GM19043 (cell line): ENCODE measurements around the gene PSMB4.
A peak's percentile ranks its signal among the peaks of the same experiment; 100 is the strongest.
"Not testable (repeated sequence)": the region's sequence is repeated elsewhere in the genome, so short reads cannot be mapped to it uniquely, and the experiment has no call there.

ENCODE experiments used
- ATAC-seq: cut with Tn5 transposase; IDR thresholded peaks from one replicate; pipeline ENCODE4 v1.9.1; 2021; ENCODE audit warnings: low read depth; ENCODE audit not compliant: unreplicated experiment

PSMB4 gene

DNA sequence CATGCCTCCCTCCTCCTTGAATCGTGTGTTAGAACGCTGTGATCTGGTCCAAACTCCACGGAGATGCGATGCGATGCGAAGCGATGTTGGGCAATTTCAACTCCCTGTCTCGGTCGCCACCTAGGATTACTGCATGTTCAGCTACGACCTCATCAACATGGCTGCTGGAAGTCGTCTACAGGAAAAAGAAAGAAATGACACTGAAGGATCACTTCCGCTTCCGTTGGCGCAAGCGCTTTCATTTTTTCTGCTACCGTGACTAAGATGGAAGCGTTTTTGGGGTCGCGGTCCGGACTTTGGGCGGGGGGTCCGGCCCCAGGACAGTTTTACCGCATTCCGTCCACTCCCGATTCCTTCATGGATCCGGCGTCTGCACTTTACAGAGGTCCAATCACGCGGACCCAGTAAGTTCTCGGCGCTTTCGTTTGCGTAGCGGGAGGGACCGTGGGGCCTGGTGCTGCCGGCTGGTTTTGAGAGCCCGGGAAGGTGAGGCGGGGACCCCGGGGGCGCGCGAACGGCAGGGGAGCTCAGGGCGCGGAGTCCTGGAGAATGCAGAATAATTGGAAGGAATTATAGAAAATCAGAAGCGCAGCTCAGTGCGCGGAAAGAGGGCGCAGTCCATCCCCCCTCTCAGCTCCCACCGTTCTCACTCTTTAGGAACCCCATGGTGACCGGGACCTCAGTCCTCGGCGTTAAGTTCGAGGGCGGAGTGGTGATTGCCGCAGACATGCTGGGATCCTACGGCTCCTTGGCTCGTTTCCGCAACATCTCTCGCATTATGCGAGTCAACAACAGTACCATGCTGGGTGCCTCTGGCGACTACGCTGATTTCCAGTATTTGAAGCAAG, at the start of gene PSMB4:
Gene PSMB4, plus strand, starts transcription at position 250 of the 848 bp plus-strand sequence. Its CDS starts 15 bp downstream, at position 265.
- ATAC-seq, result peak; percentile 81

DNA sequence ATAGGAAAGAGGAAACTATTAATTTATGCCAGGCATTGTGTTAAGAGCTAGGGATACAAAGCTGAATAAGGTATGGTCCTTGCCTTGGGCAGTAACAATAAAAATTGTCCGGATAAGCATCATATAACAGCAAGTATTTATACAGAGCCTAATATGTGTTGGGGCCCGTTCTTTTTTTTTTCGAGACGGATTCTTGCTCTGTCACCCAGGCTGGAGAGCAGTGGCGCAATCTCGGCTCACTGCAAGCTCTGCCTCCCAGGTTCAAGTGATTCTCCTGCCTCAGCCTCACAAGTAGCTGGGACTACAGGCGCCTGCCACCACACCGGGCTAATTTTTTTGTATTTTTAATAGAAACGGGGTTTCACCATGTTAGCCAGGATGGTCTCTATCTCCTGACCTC, 49.0 kb upstream of the PSMB4 start:
- not testable (repeated sequence) for ATAC-seq

DNA sequence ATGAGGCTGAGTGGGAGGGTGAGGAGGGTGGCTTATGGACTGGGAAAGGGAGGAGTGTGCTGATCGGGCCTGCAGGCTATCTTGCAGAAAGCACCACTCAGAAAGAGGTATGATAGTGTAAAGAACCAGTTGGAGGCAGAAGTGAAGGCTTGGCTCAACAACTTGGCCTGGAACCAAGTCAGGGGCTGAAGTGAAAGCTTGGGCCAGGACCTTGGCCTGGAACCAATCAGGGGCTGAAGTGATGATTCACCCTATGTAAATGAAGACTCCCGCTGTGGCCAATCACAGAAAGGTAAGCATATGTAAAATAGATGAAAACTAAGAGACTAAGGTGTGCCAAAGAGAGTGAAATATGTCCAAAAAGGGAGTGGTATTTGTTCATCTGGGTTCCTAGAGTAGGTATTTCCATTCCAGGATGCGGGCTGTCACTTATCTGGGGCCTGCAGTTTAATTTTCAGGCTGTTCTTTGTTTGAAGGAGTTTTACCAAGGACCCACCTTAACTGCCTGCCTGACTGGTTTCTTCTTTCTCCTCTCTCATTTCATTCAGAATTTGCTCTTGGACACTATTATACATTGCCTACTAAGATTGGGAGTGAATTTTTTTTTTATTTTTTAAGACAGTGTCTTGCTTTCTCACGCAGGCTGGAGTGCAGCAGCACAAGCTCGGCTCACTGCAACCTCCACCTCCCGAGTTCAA, 47.2 kb upstream of the PSMB4 start:
- no peak for ATAC-seq

DNA sequence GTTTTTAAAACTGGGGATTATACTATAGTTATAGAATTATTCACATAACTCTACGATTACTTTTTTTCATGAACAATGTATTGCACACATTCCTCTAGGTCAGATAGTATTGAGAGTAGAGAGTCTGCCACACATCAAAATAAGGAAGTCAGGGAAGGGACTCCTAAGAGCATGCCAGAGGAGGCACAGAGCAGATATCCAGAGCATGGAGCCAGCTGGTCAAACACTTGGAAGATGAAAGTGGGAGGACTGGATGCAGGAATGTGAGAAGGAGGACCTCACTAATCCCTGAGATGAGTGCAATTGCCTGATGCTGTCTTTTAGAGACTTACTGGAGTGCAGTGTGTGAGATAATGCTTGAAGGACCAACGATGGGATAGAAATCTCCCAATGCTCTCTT, 42.7 kb upstream of the PSMB4 start:
- no peak for ATAC-seq

DNA sequence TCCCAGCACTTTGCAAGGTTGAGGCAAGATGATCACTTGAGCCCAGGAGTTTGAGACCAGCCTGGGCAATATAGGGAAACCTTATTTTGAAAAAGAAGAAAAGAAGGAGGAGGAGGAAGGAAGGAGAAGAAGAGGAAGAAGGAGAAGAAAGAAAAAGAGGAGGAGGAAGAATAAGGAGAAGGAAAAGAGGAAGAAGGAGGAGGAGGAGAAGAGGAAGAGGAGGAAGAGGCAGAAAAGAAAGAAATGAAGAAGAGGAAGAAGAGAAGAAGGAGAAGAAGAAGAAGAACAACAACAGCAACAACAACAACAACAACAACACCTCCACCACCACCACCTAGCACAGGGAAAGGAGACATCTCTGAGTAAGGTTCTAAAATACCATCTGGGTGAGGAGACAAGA, 37.5 kb upstream of the PSMB4 start:
- no peak for ATAC-seq

DNA sequence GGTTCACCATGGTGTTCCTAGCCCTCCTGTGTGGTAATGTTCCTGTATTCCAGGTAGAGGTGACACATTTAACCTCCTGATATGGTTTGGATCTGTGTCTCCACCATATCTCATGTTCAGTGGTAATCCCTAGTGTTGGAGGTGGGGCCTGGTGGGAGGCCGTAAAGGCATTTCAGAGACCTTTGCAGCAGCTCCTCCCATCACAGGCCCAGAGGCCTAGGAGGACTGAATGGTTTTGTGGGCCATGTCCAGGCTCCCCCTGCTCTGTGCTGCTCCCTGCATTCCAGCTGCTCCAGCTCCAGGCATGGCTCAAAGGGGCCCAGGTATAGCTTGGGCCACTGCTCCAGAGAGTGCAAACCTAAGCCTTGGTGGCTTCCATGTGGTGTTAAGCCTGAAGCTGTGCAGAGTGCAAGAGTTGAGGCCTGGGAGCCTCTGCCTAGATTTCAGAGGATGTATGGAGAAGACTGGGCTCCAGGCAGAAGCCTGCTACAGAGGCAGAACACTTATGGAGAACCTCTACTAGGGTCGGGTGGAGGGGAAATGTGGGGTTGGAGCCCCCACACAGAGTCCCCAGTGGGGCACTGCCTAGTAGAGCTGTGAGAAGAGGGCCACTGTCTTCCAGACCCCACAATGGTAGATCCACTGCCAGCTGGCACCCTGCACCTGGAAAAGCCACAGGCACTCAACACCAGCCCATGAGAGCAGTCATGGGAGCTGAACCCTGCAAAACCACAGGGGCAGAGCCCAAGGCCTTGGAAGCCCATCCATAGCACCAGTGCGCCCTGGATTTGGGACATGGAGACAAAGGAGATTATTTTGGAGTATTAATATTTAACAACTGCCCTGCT, 36.8 kb upstream of the PSMB4 start:
- no peak for ATAC-seq

DNA sequence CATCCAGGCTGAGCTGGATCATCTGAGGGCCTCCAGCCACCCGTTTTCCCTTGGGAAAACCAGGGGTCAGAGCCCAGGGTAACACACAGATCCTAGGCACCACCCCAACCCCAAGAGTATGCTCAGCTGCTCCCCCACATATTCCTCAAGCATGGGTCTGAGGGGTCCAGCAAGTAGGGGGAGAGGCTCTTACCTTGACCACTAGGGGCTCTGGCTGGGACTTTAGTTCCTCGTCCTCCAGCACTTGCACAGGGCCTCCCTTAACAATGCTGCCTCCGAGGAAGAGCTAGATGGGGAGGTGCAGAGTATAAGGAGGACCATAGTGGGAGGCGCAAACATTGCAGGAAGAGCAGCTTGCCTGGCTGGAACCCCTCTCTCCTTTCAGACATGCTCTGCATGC, 34.4 kb upstream of the PSMB4 start:
- no peak for ATAC-seq

DNA sequence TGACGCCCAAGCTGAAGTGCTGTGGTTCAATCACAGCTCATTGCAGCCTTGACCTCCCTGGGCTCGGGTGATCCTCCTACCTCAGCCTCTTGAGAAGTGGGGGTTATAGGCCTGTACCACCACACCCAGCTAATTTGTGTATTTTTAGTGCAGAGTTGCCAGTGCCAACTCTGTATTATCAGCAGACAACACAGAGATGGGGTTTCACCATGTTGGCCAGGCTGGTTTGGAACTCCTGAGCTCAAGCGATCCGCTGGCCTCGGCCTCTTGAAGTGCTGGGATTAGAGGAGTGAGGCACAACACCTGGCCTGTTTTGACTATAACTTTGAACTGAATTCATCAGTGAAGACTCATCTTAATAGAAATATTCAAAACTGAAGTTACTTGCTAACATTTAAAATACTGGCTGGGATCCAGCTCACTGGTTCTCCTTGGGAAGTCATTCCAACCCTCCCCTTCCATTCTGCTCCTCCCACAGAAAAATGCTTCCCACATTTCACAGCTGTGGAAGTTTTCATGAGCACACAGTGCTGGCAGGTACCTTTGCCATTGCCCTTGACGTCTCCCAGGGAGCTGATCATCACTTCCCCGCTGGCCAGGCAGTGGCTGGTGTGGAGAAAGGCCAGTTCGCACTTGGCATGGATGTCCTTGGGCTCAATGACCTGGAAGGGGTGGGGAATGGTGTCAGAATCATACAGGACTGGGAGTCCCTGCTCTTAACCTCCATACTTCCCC, 31.5 kb upstream of the PSMB4 start:
- no peak for ATAC-seq

DNA sequence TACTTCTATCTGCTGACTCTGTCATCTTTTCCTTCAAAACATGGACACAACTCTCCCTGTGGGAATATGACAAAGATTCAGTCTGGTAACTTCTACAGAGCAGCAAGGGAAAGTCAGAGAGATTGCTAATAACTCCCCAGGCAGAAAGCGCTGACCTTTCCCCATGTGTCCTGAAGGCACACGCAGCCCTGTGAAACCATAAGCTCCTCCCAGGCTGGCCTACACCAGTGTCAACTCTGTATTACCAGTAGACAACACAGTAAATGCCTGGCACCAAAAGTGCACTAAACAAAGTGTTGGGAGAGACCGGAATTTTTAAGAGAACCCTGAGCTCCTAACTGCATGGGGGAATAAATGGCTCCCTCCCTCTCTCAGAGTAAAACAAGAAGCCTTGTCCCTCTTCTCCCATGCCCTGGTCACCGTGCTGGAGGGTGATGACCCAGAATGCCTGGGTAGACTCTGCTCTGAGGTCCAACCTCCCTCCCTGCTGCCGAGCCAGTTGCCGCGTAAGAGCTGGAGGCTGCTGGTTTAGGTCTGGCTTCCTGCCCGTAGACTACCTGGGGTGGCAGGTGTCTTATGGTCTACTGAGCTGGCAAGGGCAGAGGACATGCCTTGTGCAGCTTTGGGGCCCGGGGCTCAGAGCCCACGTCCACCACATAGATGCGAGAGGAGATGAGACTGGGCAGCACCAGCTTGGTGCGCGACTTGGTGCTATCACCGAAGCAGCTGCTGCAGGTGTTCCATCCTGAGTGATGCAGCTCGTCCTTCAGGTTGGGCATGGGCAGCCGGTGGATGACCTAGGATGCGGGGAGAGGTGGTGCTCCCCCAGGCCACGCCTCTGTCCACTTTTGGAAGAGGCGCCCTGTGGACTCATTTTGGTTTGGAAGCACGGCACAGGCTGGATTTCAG, 30.7 kb upstream of the PSMB4 start:
- ATAC-seq, result no peak

DNA sequence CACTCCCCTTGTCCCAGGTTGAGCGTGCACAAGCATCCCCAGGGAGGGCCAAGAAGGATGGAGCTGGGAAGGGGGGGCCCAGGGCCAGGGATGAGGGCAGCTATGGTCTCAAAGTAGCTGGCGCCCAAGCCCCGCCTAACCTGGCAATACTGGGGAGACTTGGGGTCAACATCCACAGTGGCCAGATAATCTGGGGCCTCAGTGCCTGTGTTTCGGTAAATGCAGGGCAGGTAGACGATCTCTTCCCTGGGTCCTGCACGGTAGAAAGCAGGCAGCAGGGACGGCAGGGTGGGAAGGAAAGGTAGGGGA, 30.1 kb upstream of the PSMB4 start:
- ATAC-seq, result no peak

DNA sequence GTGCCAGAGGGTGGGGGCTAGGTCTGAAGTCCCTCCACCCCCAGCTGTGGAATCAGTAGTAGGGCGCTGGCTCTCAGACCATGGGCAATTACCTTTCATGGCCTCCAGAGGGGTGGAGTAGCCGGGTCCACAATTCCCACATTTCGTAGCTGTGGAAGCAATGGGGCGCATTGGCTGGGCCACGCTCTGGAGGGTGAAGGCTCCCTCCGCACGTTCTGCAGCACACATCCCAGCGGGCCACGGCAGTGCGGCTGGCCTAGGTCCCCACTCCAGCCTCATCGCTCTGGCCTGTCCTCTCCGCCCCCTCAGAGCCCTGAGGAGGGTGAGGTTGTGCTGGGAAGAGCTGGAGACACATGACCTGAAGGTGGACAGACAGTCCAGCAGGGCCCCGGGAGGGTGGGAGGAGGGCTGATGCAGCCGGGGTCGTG, 29.7 kb upstream of the PSMB4 start:
- ATAC-seq, result no peak

DNA sequence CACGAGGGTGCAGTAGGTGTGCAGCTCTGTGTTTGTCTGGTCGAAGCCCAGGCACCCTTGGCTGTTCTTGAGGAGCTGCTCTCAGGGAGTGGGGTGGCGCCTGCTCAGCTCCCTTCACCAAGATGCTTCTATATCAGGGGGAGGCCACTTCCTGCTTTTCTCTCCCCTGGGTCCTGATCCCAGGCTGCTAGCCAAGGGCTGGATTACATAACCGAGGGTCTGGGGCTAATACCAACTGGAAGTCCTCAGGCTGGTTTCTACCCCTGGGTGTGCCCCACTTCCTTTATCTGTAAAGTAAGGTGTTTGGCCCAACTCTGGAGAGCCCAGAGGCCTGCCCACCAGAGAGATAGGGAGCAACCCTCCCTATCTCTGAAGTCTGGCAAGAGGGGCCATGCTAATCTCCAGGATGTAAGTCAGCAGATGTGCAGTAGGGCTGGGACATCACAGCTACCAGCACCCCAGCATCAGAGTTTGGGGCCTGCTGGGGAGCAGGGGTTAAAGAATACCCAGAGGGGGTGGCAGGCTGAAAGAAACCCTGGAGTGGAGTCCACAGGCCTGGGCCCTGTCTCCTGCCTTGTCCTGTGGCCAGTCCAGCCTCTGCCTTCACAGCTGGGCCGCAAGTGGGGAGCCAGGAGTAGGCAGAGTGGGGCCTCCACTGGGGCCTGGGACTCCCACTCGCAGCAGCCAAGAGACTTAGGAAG, 29.0 kb upstream of the PSMB4 start:
- ATAC-seq, result no peak

DNA sequence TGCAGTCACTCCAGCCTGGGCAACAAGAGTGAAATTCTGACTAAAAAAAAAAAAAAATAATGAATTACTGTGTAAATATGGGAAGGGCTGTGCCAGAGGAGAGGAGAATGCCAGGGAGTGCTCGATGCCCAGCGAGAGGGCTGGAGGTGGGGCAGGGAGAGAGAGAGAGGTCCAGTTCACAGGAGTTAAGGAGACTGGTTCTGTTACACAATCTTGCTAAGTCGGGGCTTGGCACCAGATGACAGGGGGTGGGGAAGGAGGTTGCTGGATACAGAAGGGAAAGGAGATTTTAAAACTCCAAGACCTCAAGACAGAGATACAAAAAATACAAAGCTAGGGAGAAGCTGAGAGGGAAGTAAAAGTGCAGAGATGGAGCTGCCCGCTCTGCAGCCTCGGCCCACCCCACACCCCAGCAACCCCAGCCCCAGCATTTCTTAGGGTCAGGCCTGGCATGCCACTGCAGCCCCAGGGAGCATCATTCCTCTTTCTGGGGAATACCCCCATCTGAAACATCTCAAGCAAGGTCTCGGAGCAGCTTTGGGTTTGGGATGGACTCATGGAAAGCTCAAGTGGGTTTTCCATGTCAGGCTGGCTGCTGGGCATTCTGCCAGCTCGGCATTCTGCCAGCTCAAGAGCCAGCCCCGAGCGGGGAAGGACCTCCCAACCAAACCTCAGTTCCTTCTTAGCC, 27.9 kb upstream of the PSMB4 start:
- no peak for ATAC-seq

DNA sequence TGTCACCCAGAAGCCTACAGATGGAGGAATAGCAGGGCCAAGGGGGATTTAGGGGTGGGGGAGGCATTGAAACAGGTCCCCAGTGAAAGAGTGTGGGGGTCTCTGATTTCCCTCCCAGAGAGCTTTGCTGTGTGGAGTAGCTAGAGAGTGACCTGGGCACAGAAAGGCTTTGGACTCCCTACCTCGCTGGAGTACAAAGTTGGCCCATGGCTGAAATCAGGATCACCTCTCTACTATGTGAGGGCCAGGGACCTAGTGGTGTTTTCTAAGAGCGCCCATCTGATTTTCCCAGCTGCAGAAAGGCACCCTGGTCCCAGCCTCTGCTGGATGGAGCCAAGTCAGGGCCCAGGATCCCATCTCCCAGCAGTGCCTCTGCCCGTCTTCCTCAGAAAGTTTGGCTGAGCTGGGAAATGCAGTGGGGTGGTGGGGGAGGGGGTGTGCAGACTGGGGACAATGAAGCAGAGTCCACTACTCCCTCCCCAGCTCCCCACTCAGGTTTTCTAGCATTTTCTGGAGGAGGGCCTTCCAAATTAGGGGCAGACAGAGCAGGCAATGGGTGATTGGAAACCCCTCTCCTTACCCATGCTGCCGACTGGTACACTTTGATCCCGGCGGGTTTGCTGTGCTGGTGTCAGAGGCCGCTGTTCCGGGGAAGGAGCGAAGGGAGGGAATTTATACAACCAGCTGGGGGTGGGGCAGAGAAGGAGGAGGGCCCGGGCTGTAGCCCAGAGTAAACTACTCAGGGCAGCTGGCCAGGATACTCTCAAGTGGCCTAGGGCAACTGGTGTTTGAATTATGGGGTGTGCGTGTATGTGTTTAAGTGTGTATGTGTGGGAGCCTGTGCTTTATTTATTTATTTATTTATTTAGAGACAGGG, 27.1 kb upstream of the PSMB4 start, which contains the start of gene SELENBP1:
Gene SELENBP1, minus strand, starts transcription at position 648 of the 877 bp plus-strand sequence. Its CDS starts 64 bp downstream, at position 584.
- no peak for ATAC-seq

DNA sequence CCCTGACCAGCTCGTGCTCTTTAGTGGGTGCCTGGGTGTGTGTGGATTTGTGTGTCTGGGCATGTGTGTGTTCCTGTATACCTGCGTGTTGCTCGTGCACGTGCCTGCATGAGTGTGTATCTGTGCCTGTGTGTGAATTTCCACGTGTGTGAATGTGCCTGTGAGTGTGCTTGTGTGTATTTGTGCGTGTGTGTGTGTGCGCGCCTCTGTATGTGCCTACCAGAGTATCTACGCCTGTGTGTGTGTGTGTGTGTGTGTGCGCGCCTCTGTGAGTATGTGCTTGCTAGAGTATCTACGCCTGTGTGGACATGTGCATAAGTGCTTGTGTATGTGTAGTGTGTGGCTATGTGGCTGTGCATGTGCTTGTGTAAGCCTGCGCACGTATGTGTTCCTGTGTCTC, 26.2 kb upstream of the PSMB4 start:
- ATAC-seq, result no peak

DNA sequence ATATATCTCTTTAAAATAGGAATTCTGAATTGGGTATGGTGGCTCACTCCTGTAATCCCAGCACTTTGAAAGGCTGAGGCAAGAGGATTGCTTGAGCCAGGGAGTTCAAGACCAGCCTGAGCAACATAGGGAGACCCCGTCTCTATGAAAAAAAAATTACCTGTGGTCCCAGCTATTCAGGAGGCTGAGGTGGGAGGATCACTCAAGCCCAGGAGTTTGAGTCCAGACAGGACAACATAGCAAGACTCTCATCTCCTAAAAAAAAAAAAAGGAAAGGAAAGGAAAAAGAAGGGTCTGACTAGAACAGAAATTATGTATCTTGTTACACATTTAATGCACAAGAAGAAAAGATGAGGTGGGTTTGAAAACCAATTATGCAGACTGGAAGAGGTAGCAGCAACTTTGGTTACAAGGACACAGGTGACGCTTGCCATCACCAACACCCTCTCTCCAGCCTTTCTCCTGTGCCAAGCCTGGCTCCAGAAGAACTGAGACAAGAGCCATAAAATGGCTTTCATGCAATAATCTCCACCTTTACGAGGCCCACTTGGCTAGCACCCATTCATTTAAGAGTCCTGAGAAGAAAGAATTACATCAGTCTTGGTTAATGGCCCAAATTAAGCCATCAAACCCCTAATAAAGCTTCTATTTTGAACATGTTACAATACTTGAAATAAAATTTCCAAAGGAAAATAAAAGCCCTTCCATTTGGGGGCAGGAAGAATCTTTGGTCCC, 22.1 kb upstream of the PSMB4 start:
- ATAC-seq, result no peak

DNA sequence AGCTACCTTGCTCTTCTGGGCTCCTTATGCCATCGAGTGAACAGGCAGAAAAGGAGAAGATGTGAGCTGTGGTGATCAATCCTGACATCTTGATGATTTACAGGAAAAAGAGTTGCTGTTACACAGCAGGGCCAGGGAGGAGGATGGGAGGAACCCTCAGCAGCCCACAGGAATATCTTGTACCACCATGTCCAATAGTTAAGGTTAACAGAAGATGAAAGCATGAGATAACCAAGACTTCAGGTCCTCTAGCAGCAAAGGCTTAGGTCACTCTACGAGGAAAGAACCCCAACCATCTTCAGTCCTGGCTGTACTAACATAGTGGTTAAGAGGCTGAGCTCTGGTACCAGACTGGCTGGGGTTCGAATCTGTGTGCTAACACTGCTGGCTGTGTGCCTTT, 14.8 kb upstream of the PSMB4 start:
- ATAC-seq, result no peak
